B cell (primary cell): ENCODE data around the gene EXOC6B. TPM values are rescaled to one million over a fixed set of nuclear protein-coding genes. Genes with fewer than 3 reads are reported as not detected.

Source experiments
- ATAC-seq: fragments of 200-7000 bp; cut with Tn5 transposase; one replicate; pipeline ENCODE4 v1.10.0; 2021; ENCODE audit warnings: low read depth, mild to moderate bottlenecking, moderate number of reproducible peaks, moderate library complexity
- CTCF ChIA-PET: fragments of 350-600 bp; sonication (Branson Sonifier 250); formaldehyde crosslinking; loops from one replicate; lab custom pipeline; 2021; ENCODE audit warnings: antibody characterized with exemption, inconsistent platforms; lab: Charles Lee
- POLR2A ChIA-PET: fragments of 350-600 bp; sonication (Branson Sonifier 250); formaldehyde crosslinking; loops from one replicate; lab custom pipeline; 2021; ENCODE audit warnings: antibody characterized with exemption; lab: Charles Lee
- DNase-seq: peaks from one replicate; pipeline ENCODE4 v3.0.0; 2013
- H2AFZ ChIP-seq: 2 replicates; pipeline ENCODE4 v1.6.1; 2012; ENCODE audit warnings: mild to moderate bottlenecking, low read depth, low read length; ENCODE audit not compliant: insufficient read depth, poor library complexity, severe bottlenecking
- H3K27ac ChIP-seq, 2 donors: 1 replicate in 1 of 2; 2 replicates in 1 of 2; pipeline ENCODE4 v1.5.1; 2012 to 2013; ENCODE audit warnings: low read length in 2 of 2, mild to moderate bottlenecking in 2 of 2, moderate library complexity in 1 of 2
- H3K27me3 ChIP-seq, 4 experiments: fragments of 200-600 bp in 1 of 4; sonication (generic) in 1 of 4; replicated peaks in 1 of 4; 1 replicate in 2 of 4; 2 replicates in 2 of 4; pipeline versions ENCODE4 v1.6.1 to v1.7.0; 2013 to 2016; ENCODE audit warnings: low read length in 3 of 4, mild to moderate bottlenecking in 2 of 4, mixed read lengths in 1 of 4, moderate library complexity in 1 of 4; ENCODE audit not compliant: insufficient read depth in 4 of 4, control insufficient read depth in 3 of 4; ENCODE audit errors: control extremely low read depth in 1 of 4
- H3K36me3 ChIP-seq, 2 experiments: replicated peaks in 1 of 2; 1 replicate in 1 of 2; 2 replicates in 1 of 2; pipeline versions ENCODE4 v1.6.1 to v1.7.1; 2013; ENCODE audit warnings: low read length in 1 of 2; ENCODE audit not compliant: insufficient read depth in 2 of 2, control insufficient read depth in 1 of 2; ENCODE audit errors: control extremely low read depth in 1 of 2, extremely low read depth in 1 of 2
- H3K4me1 ChIP-seq, 2 donors: fragments of 200-600 bp in 1 of 2; sonication (generic) in 1 of 2; 1 replicate in 1 of 2; 2 replicates in 1 of 2; pipeline versions ENCODE4 v1.5.1 to v1.6.1; 2013 to 2017; ENCODE audit warnings: low read length in 2 of 2; ENCODE audit not compliant: control insufficient read depth in 2 of 2, insufficient read depth in 2 of 2
- H3K4me2 ChIP-seq: replicated peaks from 2 replicates; pipeline ENCODE3; 2012; ENCODE audit warnings: mild to moderate bottlenecking, low read depth, low read length; ENCODE audit not compliant: poor library complexity, severe bottlenecking
- H3K4me3 ChIP-seq, 5 experiments: fragments of 200-600 bp in 1 of 5; sonication (generic) in 1 of 5; 1 replicate in 3 of 5; 2 replicates in 2 of 5; pipeline versions ENCODE4 v1.5.1 to v1.7.0; 2011 to 2016; ENCODE audit warnings: low read length in 4 of 5, mild to moderate bottlenecking in 4 of 5, low read depth in 2 of 5, control low read depth in 1 of 5, moderate library complexity in 1 of 5; ENCODE audit not compliant: insufficient read depth in 1 of 5; ENCODE audit errors: control extremely low read depth in 1 of 5, extremely low read depth in 1 of 5
- H3K79me2 ChIP-seq: fragments of 200-600 bp; sonication (generic); one replicate; pipeline ENCODE4 v1.6.0; 2016; ENCODE audit warnings: low read length; ENCODE audit not compliant: control insufficient read depth, insufficient read depth
- H3K9ac ChIP-seq: fragments of 200-600 bp; sonication (generic); 2 replicates; pipeline ENCODE4 v1.6.1; 2017; ENCODE audit warnings: mild to moderate bottlenecking, low read length, moderate library complexity
- H3K9me3 ChIP-seq, 3 donors: one replicate each; pipeline versions ENCODE4 v1.6.1 to v1.7.1; 2013; ENCODE audit warnings: low read length in 2 of 3; ENCODE audit not compliant: control insufficient read depth in 2 of 3, insufficient read depth in 1 of 3; ENCODE audit errors: control extremely low read depth in 1 of 3
- H4K20me1 ChIP-seq: 2 replicates; pipeline ENCODE4 v1.6.0; 2012; ENCODE audit warnings: mild to moderate bottlenecking, low read length; ENCODE audit not compliant: insufficient read depth, control insufficient read depth, poor library complexity, severe bottlenecking
- H3K27ac Mint-ChIP-seq: one replicate; pipeline ENCODE4 v1.8.0; 2021; ENCODE audit warnings: mixed read lengths
- H3K27me3 Mint-ChIP-seq: one replicate; pipeline ENCODE4 v1.8.0; 2021; ENCODE audit warnings: mixed read lengths
- H3K4me1 Mint-ChIP-seq: one replicate; pipeline ENCODE4 v1.8.0; 2021; ENCODE audit warnings: mixed read lengths
- H3K4me3 Mint-ChIP-seq: one replicate; pipeline ENCODE4 v1.8.0; 2021; ENCODE audit warnings: mixed read lengths
- H3K9me3 Mint-ChIP-seq: one replicate; pipeline ENCODE4 v1.8.0; 2022; ENCODE audit warnings: mixed read lengths; ENCODE audit not compliant: insufficient read depth
- EZH2 ChIP-seq: IDR thresholded peaks from 2 replicates; pipeline ENCODE4 v1.6.1; 2012; ENCODE audit warnings: borderline replicate concordance, low read depth, mild to moderate bottlenecking, moderate library complexity, low read length; ENCODE audit not compliant: insufficient read depth, poor library complexity, severe bottlenecking
- WGBS: methylation state at CpG from one replicate; pipeline ENCODE4 v1.1.5; 2013; ENCODE audit warnings: missing lambda C conversion rate; ENCODE audit not compliant: insufficient coverage; 5-methylcytosine and 5-hydroxymethylcytosine counted together
- intact Hi-C: fragments of 100-400 bp; cut with micrococcal nuclease; formaldehyde crosslinking; loops from one replicate; pipeline ENCODE4 v1.10.0; 2022
- polyA plus RNA-seq: library from polyadenylated mRNA; depleted of rRNA; stranded (reverse); fragments of >200 nt; gene quantifications from 2 replicates; pipeline ENCODE4 v1.2.3, GENCODE V29; 2012
- total RNA-seq, 2 donors: library from RNA; stranded (reverse); fragments of 120-200 nt in 1 of 2; gene quantifications; 1 replicate in 1 of 2; 2 replicates in 1 of 2; pipeline versions ENCODE4 v1.2.3 to v1.2.4, GENCODE V29; 2013 to 2022
- TF ChIP-seq, protein P1 (sequence below): fragments of 200-600 bp; IDR thresholded peaks from one replicate; pipeline ENCODE4 v1.8.0; 2022; ENCODE audit warnings: antibody characterized with exemption, mild to moderate bottlenecking

Gene EXOC6B
- total and polyA plus RNA-seq, 2 donors (not counting 1 experiment from before 2014, with no cell fraction given), result 4.8 to 22.6 TPM

DNA sequence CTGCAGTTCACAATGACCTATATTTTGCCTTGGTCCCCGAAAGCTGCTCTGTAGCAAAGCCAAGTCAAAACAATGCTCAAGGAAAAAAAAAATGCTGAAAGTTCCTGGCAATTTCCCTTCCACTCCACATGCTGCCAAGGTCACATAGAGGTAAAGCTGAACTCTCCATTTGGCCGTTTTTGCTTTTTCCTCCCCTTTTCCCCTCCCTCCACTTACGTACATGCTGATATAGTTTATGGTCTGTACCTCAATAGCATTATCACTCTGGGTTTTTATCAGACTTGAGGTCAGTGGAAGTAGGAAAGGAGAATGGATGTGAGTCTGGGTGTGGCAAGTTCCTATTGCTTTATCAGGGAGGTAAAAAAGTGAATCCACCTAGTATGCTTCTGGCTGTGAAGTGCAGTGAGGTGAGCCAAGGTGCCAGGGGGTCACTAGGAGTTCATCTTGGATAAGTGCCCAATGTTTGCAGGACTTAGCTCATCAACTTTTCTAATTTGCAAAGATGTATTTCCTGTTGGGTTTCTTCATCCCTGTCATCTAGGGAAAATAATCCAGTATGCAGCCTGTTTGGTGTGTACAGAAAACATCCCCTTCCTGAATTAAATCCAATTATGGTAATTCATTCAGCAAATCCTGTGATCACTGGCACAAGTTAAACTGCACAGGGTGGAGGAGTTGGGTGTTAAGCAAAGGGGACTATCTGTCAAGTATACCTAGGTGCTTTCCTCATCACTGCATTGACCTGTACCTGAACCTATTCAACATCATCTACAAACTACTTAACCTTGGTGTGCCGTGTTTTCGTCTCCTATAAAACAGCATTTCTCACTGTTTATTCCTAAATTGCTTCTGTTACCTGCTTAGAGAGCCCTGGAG is 553.8 kb downstream of the EXOC6B start:
- H3K4me1 ChIP-seq, result no peaks in the 10 kb centered on the region
- H3K27me3 ChIP-seq, result no peaks in the 10 kb centered on the region
- H3K79me2 ChIP-seq, result no peaks in the 10 kb centered on the region
- H3K9ac ChIP-seq, result no peak overlapping the region
- no peak for DNase-seq
- Mint-ChIP-seq H3K27me3 (no peaks in the 10 kb centered on the region), H3K4me3 (no peak overlapping the region), H3K9me3 (peaks cover 2% of the 10 kb centered on the region), H3K27ac (no peak overlapping the region), H3K4me1 (no peaks in the 10 kb centered on the region)
- no peaks in the 10 kb centered on the region for H3K36me3 ChIP-seq
- no peaks in the 10 kb centered on the region for H3K9me3 ChIP-seq
- CTCF ChIA-PET, result no interaction called here
- intact Hi-C loops, result no loop called here
- H3K4me2 ChIP-seq, result no peak overlapping the region
- POLR2A ChIA-PET, result no interaction called here
- H4K20me1 ChIP-seq, result no peaks in the 10 kb centered on the region
- no peak for TF ChIP-seq EZH2
- TF ChIP-seq, protein P1, sequence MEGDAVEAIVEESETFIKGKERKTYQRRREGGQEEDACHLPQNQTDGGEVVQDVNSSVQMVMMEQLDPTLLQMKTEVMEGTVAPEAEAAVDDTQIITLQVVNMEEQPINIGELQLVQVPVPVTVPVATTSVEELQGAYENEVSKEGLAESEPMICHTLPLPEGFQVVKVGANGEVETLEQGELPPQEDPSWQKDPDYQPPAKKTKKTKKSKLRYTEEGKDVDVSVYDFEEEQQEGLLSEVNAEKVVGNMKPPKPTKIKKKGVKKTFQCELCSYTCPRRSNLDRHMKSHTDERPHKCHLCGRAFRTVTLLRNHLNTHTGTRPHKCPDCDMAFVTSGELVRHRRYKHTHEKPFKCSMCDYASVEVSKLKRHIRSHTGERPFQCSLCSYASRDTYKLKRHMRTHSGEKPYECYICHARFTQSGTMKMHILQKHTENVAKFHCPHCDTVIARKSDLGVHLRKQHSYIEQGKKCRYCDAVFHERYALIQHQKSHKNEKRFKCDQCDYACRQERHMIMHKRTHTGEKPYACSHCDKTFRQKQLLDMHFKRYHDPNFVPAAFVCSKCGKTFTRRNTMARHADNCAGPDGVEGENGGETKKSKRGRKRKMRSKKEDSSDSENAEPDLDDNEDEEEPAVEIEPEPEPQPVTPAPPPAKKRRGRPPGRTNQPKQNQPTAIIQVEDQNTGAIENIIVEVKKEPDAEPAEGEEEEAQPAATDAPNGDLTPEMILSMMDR, result no peak
- 100% methylated on average over 1 of the region's 5 CpGs for WGBS
- no peak overlapping the region for H2AFZ ChIP-seq
- no peak overlapping the region for H3K27ac ChIP-seq
- no peak overlapping the region for H3K4me3 ChIP-seq
- no peak for ATAC-seq

DNA sequence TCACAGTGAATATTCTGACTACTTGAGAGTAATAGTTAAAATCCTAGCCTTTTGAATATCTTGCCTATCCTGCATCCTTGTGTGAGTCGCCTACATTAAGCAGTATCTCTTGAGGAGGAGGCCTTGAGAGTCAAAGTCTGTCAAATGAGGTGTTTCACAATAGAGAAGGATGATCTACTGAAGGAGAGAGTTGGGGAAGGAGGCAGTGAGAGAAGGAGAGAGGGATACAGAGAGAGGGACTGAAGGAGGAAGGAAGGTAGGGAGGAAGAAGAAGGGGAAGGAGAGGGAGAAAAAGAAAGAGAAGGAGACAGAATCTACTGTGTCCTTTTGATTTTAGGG is 554.6 kb downstream of the EXOC6B start:
- no peaks in the 10 kb centered on the region for H3K4me1 ChIP-seq
- ChIA-PET POLR2A (no interaction called here), CTCF (no interaction called here)
- 86% methylated on average over 1 of the region's 1 CpG for WGBS
- H3K27ac ChIP-seq, result no peak overlapping the region
- no peak overlapping the region for H2AFZ ChIP-seq
- intact Hi-C loops, result no loop called here
- Mint-ChIP-seq H3K4me1 (no peaks in the 10 kb centered on the region), H3K27me3 (no peaks in the 10 kb centered on the region), H3K9me3 (peaks cover 2% of the 10 kb centered on the region), H3K4me3 (no peak overlapping the region), H3K27ac (no peak overlapping the region)
- no peak overlapping the region for H3K9ac ChIP-seq
- TF ChIP-seq EZH2, result no peak
- TF ChIP-seq, protein P1, result no peak
- H3K9me3 ChIP-seq, result no peaks in the 10 kb centered on the region
- DNase-seq (no peak), ATAC-seq (no peak)
- H3K4me3 ChIP-seq, result no peak overlapping the region
- H3K27me3 ChIP-seq, result no peaks in the 10 kb centered on the region
- no peaks in the 10 kb centered on the region for H3K79me2 ChIP-seq
- no peak overlapping the region for H3K4me2 ChIP-seq
- no peaks in the 10 kb centered on the region for H4K20me1 ChIP-seq
- no peaks in the 10 kb centered on the region for H3K36me3 ChIP-seq
